OCI-LY7 (cell line): Measurements from ENCODE around the gene MBOAT2. TPM values are rescaled to one million over a fixed set of nuclear protein-coding genes. Genes with fewer than 3 reads are reported as not detected.

ENCODE experiments used
- BruUV-seq: library from RNA; stranded (reverse); fragments of 400-500 nt; replicated peaks from 2 replicates; lab custom pipeline; 2021; lab: Mats Ljungman, UMichigan
- CTCF ChIA-PET: fragments of 300-600 bp; sonication (Branson Sonifier 250); formaldehyde crosslinking; loops from one replicate; lab custom pipeline; 2022; ENCODE audit warnings: antibody characterized with exemption; ENCODE audit not compliant: unreplicated experiment; lab: Charles Lee
- POLR2A ChIA-PET: fragments of 300-600 bp; sonication (Branson Sonifier 250); formaldehyde crosslinking; loops from one replicate; lab custom pipeline; 2022; ENCODE audit warnings: antibody characterized with exemption; lab: Charles Lee
- DNase-seq: peaks from one replicate; pipeline ENCODE4 v3.0.0-alpha.2; 2015; ENCODE audit warnings: low spot score
- H2AFZ ChIP-seq: fragments of 200-600 bp; sonication (generic), shearing (Covaris generic); 2 replicates; pipeline ENCODE4 v1.6.1; 2014; ENCODE audit warnings: mild to moderate bottlenecking, antibody characterized with exemption, low read length, moderate library complexity
- H3K27ac ChIP-seq: fragments of 200-600 bp; sonication (generic); 2 replicates; pipeline ENCODE4 v1.5.1; 2014; ENCODE audit warnings: mixed run types, low read depth, mild to moderate bottlenecking, moderate library complexity, low read length, inconsistent platforms; ENCODE audit not compliant: poor library complexity, severe bottlenecking
- H3K36me3 ChIP-seq: fragments of 200-600 bp; sonication (generic); 2 replicates; pipeline ENCODE4 v1.6.1; 2014; ENCODE audit warnings: mild to moderate bottlenecking, antibody characterized with exemption, low read length, moderate library complexity, mixed read lengths; ENCODE audit not compliant: insufficient read depth
- H3K4me1 ChIP-seq: fragments of 200-600 bp; sonication (generic); 2 replicates; pipeline ENCODE4 v1.5.1; 2014; ENCODE audit warnings: mild to moderate bottlenecking, low read length; ENCODE audit not compliant: insufficient read depth, poor library complexity, severe bottlenecking
- H3K4me2 ChIP-seq: fragments of 200-600 bp; sonication (generic); 2 replicates; pipeline ENCODE4 v1.6.1; 2014; ENCODE audit warnings: mild to moderate bottlenecking, low read length
- H3K4me3 ChIP-seq: fragments of 200-600 bp; sonication (generic); 2 replicates; pipeline ENCODE4 v1.5.1; 2014; ENCODE audit warnings: mild to moderate bottlenecking, low read depth, low read length; ENCODE audit not compliant: poor library complexity, severe bottlenecking
- H3K79me2 ChIP-seq: fragments of 200-600 bp; sonication (generic); 2 replicates; pipeline ENCODE4 v1.6.1; 2016; ENCODE audit warnings: low read depth, mild to moderate bottlenecking, low read length, moderate library complexity, mixed read lengths; ENCODE audit not compliant: insufficient read depth
- H3K9me2 ChIP-seq: fragments of 200-600 bp; sonication (generic); 2 replicates; pipeline ENCODE4 v1.6.1; 2016; ENCODE audit warnings: mild to moderate bottlenecking, low read length, mixed read lengths; ENCODE audit not compliant: insufficient read depth
- H3K9me3 ChIP-seq: fragments of 200-600 bp; sonication (generic); 2 replicates; pipeline ENCODE4 v1.6.1; 2014; ENCODE audit warnings: mild to moderate bottlenecking, mixed run types, low read length, mixed read lengths
- H4K20me1 ChIP-seq: fragments of 200-600 bp; sonication (generic); 2 replicates; pipeline ENCODE4 v1.6.1; 2014; ENCODE audit warnings: mild to moderate bottlenecking, antibody characterized with exemption, low read length, moderate library complexity, mixed read lengths; ENCODE audit not compliant: insufficient read depth
- EZH2phosphoT487 ChIP-seq: fragments of 200-600 bp; sonication (generic); IDR thresholded peaks from 2 replicates; pipeline ENCODE4 v1.6.1; 2018; ENCODE audit warnings: low read depth, borderline replicate concordance, mild to moderate bottlenecking, mixed run types, antibody characterized with exemption, low read length, moderate library complexity, mixed read lengths
- intact Hi-C: fragments of 100-400 bp; cut with micrococcal nuclease; formaldehyde crosslinking; loops from one replicate; pipeline ENCODE4 v1.10.0; 2022; ENCODE audit not compliant: unreplicated experiment
- total RNA-seq, 2 experiments: library from RNA; depleted of rRNA in 1 of 2; stranded (reverse); fragments of >200 nt in 1 of 2; shearing (Covaris generic) in 1 of 2; gene quantifications; 2 replicates each; pipeline ENCODE4 v1.2.3, GENCODE V29; 2014 to 2022
- TF ChIP-seq, protein P1 (sequence below): fragments of 200-600 bp; sonication (generic); conservative IDR thresholded peaks from 2 replicates; pipeline ENCODE4 v1.5.1; 2014; ENCODE audit warnings: mild to moderate bottlenecking, antibody characterized with exemption, low read length, moderate library complexity, mixed read lengths

MBOAT2 gene
- total RNA-seq, 2 experiments from 2014 or later = 0.28 to 0.93 TPM

- no peak for DNase-seq
- intact Hi-C loops = no loop called here
- no peaks in the 10 kb centered on the region for H3K79me2 ChIP-seq
- H3K4me3 ChIP-seq = no peak overlapping the region
- H3K9me2 ChIP-seq = no peaks in the 10 kb centered on the region
- ChIA-PET POLR2A (no interaction called here), CTCF (no interaction called here)
- BruUV-seq = no TSS peak
- TF ChIP-seq, protein P1, sequence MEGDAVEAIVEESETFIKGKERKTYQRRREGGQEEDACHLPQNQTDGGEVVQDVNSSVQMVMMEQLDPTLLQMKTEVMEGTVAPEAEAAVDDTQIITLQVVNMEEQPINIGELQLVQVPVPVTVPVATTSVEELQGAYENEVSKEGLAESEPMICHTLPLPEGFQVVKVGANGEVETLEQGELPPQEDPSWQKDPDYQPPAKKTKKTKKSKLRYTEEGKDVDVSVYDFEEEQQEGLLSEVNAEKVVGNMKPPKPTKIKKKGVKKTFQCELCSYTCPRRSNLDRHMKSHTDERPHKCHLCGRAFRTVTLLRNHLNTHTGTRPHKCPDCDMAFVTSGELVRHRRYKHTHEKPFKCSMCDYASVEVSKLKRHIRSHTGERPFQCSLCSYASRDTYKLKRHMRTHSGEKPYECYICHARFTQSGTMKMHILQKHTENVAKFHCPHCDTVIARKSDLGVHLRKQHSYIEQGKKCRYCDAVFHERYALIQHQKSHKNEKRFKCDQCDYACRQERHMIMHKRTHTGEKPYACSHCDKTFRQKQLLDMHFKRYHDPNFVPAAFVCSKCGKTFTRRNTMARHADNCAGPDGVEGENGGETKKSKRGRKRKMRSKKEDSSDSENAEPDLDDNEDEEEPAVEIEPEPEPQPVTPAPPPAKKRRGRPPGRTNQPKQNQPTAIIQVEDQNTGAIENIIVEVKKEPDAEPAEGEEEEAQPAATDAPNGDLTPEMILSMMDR = no peak
- no peak for TF ChIP-seq EZH2phosphoT487
- no peaks in the 10 kb centered on the region for H3K4me1 ChIP-seq
- no peak overlapping the region for H3K4me2 ChIP-seq
- H3K36me3 ChIP-seq = no peaks in the 10 kb centered on the region
- H3K27ac ChIP-seq = no peak overlapping the region
- H3K9me3 ChIP-seq = no peaks in the 10 kb centered on the region
- no peak overlapping the region for H2AFZ ChIP-seq
- no peaks in the 10 kb centered on the region for H4K20me1 ChIP-seq
Observed at GRCh38 chr2:9013403-9013802, 9.9 kb upstream of the MBOAT2 start.

GRCh38 chr2:9010866-9011265 is 7.4 kb upstream of the MBOAT2 start:
- H3K9me2 ChIP-seq = no peaks in the 10 kb centered on the region
- no peaks in the 10 kb centered on the region for H4K20me1 ChIP-seq
- POLR2A ChIA-PET = no interaction called here
- no peaks in the 10 kb centered on the region for H3K9me3 ChIP-seq
- no peak overlapping the region for H3K4me3 ChIP-seq
- H3K27ac ChIP-seq = no peak overlapping the region
- H3K36me3 ChIP-seq = no peaks in the 10 kb centered on the region
- no peak overlapping the region for H3K4me2 ChIP-seq
- no peaks in the 10 kb centered on the region for H3K4me1 ChIP-seq
- no peak overlapping the region for H2AFZ ChIP-seq
- no TSS peak for BruUV-seq
- TF ChIP-seq, protein P1 = no peak
- TF ChIP-seq EZH2phosphoT487 = no peak
- CTCF ChIA-PET = no interaction called here
- no peaks in the 10 kb centered on the region for H3K79me2 ChIP-seq
- no peak for DNase-seq
- intact Hi-C loops = no loop called here

DNA sequence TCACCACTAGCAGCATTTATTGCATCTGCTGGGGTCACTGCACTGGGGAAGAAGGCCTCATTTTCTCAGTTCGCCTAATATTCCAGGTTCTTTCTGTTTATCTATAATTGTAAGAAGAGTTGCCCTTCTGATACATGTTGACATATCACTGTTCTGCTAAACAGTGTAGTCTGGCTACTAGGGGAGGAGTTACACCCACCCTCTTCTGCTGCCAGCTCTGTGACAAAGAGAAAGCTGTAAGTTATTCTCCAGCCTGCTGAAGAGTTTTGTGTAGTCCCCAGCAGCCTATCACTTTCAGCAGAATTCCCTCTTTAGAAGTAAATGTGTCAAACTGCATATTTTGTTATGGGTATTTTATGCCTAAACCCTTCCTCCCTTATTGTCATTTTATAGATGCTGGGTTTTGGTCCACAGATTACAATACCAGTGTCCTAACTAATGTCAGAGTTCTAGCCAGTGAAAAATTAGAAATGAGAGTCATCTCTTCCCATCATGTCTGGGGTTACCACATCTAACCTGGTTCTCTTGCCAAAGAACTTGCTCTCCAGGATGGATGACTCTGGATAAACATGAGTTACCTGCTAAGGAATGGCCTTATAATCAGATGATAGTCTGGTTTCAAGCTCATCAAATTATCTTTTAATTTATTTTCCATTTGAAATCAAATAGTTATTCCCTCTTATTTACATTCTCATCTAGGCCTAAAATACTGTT is 5.6 kb upstream of the MBOAT2 start:
- POLR2A ChIA-PET = interaction anchor here (0.7 kb wide), 1 partner anchor 1880 kb away, joined by 3 read pairs; no protein-coding TSS in a partner anchor
- BruUV-seq = no TSS peak
- Histone ChIP-seq H3K4me3 (no peak overlapping the region), H3K9me2 (no peaks in the 10 kb centered on the region), H2AFZ (no peak overlapping the region), H3K9me3 (no peaks in the 10 kb centered on the region), H4K20me1 (no peaks in the 10 kb centered on the region), H3K4me2 (no peak overlapping the region), H3K27ac (no peak overlapping the region), H3K36me3 (no peaks in the 10 kb centered on the region), H3K4me1 (peaks cover 6% of the 10 kb centered on the region), H3K79me2 (no peaks in the 10 kb centered on the region)
- DNase-seq = no peak
- CTCF ChIA-PET = no interaction called here
- TF ChIP-seq, protein P1 = no peak
- no peak for TF ChIP-seq EZH2phosphoT487
- intact Hi-C loops = no loop called here
